ENCODE data around the gene CLASP2. TPM values are rescaled to one million over a fixed set of nuclear protein-coding genes. Genes with fewer than 3 reads are reported as not detected.
"Not testable (repeated sequence)": the region's sequence is repeated elsewhere in the genome, so short reads cannot be mapped to it uniquely, and the experiment has no call there.

Gene CLASP2
- total RNA-seq, 1 donor = 71.8 TPM

DNA sequence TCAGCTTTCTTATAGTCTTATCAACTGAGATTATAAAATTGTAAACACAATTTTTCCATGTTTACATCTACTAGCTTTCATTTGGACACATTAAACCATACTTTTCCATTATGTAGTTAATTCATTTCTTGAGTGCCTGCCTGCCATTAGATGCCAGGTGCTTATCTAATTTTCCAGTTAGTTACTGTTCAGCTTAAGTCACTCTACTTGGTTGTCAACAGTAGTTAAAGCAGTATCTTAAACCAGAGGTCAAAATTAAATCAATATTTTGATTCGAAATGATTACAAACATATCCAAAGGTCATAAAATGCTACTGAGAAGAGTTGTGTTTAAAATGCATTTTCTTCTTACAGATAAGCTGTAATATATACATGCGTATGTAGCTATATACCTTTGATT, 221.6 kb downstream of the CLASP2 start:
- no peak overlapping the region for H3K4me3 ChIP-seq (ENCODE audit: low read length)
- no peaks in the 10 kb centered on the region for H3K4me1 ChIP-seq (ENCODE audit: insufficient read depth, low read length)
- H3K9me3 ChIP-seq (ENCODE audit: low read depth, low read length) = no peaks in the 10 kb centered on the region
- no peaks in the 10 kb centered on the region for H3K27me3 ChIP-seq (ENCODE audit: insufficient read depth, low read length)

DNA sequence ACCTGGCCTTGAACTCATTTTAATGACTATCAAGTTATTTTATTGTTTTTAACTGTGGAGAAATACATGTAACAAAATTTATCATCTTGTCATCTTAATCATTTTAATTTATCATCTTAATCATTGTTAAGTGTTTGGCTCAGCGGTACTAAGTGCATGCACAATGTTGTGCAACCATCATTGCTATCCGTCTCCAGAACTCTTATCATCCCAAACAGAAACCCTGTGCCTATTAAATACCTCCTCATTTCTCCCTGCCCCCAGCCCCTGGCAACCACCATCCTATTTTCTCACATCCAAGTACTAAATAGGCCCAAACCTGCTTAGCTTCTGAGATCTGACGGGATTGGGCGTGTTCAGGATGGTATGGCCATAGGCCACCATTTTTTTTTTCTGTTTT, 226.3 kb downstream of the CLASP2 start:
- H3K27me3 ChIP-seq (ENCODE audit: insufficient read depth, low read length) = no peaks in the 10 kb centered on the region
- H3K4me3 ChIP-seq (ENCODE audit: low read length) = no peak overlapping the region
- H3K9me3 ChIP-seq (ENCODE audit: low read depth, low read length) = no peaks in the 10 kb centered on the region
- H3K4me1 ChIP-seq (ENCODE audit: insufficient read depth, low read length) = no peaks in the 10 kb centered on the region

DNA sequence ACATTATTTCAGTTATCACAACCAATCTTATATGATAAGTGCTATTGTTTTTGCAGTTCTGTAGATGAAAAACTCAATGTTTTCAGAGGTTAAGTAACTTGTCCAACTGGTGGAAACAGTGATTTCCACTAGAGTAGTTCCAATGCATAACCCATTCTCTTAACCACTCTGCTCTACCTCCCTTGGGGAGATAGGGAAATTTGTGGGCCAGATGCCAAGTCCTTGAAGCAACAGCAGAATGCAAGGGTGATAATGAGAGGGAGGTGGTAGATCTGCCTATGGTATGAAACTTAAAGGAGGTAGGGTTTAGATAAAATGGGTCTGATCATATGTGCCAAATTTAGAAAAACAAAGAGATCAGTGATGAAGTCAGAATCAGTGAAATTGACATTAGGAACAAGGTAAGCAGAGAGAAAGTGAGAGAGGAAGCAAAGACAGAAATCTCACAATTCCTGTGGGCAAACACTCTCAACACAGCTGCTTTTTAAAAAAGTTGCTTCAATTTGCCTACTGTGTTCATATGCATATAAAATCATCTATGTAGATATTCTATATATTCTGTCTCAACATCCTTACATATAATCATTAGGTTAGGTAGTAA, 227.3 kb downstream of the CLASP2 start:
- H3K4me1 ChIP-seq (ENCODE audit: insufficient read depth, low read length) = no peaks in the 10 kb centered on the region
- no peak overlapping the region for H3K4me3 ChIP-seq (ENCODE audit: low read length)
- H3K27me3 ChIP-seq (ENCODE audit: insufficient read depth, low read length) = no peaks in the 10 kb centered on the region
- H3K9me3 ChIP-seq (ENCODE audit: low read depth, low read length) = no peaks in the 10 kb centered on the region

DNA sequence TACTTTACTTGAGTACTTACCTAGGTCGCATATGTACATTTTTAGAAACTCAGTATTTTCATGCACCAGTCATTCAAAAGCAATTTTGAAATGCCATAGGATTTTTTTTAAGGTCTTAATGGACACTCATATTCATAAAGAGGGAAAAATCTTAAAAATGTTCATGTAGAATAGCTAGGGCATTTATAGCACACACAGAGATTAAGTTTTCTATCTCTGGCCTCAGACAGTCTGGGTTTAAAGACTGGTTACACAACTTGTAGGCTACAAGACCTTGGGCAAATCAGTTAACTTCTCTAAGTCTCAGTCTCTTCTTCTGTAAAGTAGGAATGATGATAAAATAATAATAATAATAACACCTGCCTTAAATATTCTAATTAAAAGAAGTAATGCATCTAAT, 229.4 kb downstream of the CLASP2 start:
- no peak overlapping the region for H3K4me3 ChIP-seq (ENCODE audit: low read length)
- H3K4me1 ChIP-seq (ENCODE audit: insufficient read depth, low read length) = no peaks in the 10 kb centered on the region
- no peaks in the 10 kb centered on the region for H3K27me3 ChIP-seq (ENCODE audit: insufficient read depth, low read length)
- H3K9me3 ChIP-seq (ENCODE audit: low read depth, low read length) = no peaks in the 10 kb centered on the region

DNA sequence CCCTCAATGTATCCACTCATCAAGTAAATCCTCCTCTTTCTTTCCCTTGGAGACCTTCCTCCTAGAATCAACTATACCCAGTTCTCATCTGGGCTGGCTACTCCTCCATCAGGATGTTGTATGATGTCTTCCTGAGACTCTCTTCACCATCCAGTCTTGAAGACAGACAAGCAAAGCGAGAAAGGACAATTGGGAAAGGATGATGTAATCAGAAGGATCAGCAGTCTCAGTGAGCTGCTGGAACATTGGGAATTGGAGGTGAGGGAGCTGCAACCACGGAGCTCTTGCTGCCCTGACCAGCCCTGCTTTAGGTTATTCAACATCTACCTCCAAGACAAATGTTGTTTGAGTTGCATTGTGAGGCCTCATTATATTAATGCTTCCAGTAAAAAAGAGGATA, 229.8 kb downstream of the CLASP2 start:
- no peak overlapping the region for H3K4me3 ChIP-seq (ENCODE audit: low read length)
- H3K9me3 ChIP-seq (ENCODE audit: low read depth, low read length) = no peaks in the 10 kb centered on the region
- no peaks in the 10 kb centered on the region for H3K4me1 ChIP-seq (ENCODE audit: insufficient read depth, low read length)
- no peaks in the 10 kb centered on the region for H3K27me3 ChIP-seq (ENCODE audit: insufficient read depth, low read length)

DNA sequence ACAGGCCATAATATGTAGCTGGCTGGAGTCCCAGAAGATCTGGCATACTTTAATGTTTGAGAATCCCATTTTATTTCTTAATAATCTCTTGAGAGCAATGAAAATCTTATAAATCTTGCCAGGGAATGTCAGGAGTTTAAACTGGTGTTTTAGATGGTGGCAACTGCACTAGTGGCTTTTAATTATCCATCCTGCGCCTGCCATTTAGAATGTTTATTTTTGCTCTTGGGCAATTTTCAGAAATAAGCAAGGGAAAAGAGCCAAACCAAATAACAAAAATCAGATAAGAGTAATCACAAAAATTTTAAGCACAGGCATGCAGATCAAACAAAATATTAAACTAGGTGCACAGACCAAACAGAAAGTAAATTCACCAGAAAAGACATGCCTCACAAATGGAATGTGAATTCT, 235.9 kb downstream of the CLASP2 start:
- no peaks in the 10 kb centered on the region for H3K4me1 ChIP-seq (ENCODE audit: insufficient read depth, low read length)
- no peak overlapping the region for H3K4me3 ChIP-seq (ENCODE audit: low read length)
- no peaks in the 10 kb centered on the region for H3K27me3 ChIP-seq (ENCODE audit: insufficient read depth, low read length)

DNA sequence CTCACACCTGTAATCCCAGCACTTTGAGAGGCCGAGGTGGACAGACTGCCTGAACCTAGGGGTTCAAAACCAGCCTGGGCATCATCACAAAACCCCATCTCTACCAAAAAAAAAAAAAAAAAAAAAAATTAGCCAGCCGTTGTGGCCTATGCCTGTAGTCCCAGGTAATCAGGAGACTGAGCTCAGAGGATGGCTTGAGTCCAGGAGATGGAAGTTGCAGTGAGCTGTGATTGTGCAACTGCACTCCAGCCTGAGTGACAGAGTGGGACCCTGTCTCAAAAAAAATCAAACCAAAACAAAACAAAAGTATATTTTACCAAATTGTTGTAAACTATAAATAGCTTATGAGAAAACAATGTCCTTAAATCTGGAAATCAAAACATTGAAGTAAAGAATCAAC, 243.2 kb downstream of the CLASP2 start:
- Histone ChIP-seq H3K27me3 (ENCODE audit: insufficient read depth, low read length) (no peaks in the 10 kb centered on the region), H3K4me3 (ENCODE audit: low read length) (no peak overlapping the region), H3K4me1 (ENCODE audit: insufficient read depth, low read length) (no peaks in the 10 kb centered on the region), H3K9me3 (ENCODE audit: low read depth, low read length) (no peaks in the 10 kb centered on the region)

More for the DNA sequence above, 235.9 kb downstream of the CLASP2 start:
- no peaks in the 10 kb centered on the region for H3K9me3 ChIP-seq (ENCODE audit: low read depth, low read length)

DNA sequence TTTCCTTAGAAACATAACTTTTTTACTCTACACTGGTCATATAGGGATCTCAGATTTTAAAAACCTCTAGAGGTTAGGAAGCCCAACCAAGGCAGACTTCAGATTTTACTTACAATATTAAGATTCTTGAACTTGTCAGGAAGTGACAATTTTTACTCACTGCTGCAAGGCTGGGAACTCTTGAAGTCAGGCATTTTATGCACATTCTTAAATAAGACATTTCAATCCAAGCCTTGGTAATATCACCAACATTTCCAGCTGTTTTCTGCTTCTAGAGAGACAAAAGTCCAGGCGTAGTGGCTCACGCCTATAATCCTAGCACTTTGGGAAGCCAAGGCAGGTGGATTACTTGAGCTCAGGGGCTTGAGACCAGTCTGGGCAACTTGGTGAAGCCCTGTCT, 244.2 kb downstream of the CLASP2 start:
- Histone ChIP-seq H3K9me3 (ENCODE audit: low read depth, low read length) (no peaks in the 10 kb centered on the region), H3K27me3 (ENCODE audit: insufficient read depth, low read length) (no peaks in the 10 kb centered on the region), H3K4me1 (ENCODE audit: insufficient read depth, low read length) (no peaks in the 10 kb centered on the region), H3K4me3 (ENCODE audit: low read length) (no peak overlapping the region)

DNA sequence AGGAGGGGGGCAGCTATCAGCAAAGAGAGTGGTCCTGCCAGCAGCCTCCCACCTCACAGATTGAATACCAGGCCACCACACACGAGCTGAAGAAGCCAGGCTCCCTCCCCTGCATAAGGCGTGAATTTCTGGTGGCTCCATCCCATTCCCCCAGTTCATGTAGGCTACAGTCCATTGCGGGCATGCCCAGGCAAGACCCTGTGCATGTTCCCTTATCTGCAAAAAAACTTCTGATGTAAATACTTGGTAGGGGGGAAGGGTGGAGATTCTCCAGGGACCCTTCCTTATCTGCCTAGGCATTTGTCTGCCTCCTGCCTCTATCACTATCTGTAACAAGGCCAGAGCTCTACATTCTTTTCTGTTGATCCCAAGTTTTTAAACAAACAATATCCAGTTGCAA, 250.3 kb downstream of the CLASP2 start:
- no peaks in the 10 kb centered on the region for H3K27me3 ChIP-seq (ENCODE audit: insufficient read depth, low read length)
- H3K4me1 ChIP-seq (ENCODE audit: insufficient read depth, low read length) = no peaks in the 10 kb centered on the region
- H3K9me3 ChIP-seq (ENCODE audit: low read depth, low read length) = no peaks in the 10 kb centered on the region
- no peak overlapping the region for H3K4me3 ChIP-seq (ENCODE audit: low read length)

DNA sequence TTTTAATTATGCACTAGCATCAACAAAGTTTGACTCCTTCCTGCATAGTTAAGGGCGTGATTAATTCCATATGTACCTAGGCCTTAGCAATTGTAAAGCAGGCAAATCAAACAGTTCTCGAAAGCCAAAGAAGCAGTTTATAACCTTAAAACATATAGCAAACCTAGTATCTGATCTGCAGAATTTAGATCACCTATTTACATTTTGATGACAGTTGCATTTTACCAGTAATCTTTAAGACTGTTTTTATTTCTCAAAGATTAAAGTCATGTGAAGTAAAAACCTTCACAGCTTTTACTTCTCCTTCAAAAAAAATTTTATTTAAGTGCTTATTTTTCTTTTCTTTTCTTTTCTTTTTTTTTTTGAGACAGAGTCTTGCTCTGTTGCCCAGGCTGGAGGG, 257.0 kb downstream of the CLASP2 start:
- Histone ChIP-seq H3K4me1 (ENCODE audit: insufficient read depth, low read length) (no peaks in the 10 kb centered on the region), H3K27me3 (ENCODE audit: insufficient read depth, low read length) (no peaks in the 10 kb centered on the region), H3K9me3 (ENCODE audit: low read depth, low read length) (peaks cover 7% of the 10 kb centered on the region), H3K4me3 (ENCODE audit: low read length) (no peak overlapping the region)

DNA sequence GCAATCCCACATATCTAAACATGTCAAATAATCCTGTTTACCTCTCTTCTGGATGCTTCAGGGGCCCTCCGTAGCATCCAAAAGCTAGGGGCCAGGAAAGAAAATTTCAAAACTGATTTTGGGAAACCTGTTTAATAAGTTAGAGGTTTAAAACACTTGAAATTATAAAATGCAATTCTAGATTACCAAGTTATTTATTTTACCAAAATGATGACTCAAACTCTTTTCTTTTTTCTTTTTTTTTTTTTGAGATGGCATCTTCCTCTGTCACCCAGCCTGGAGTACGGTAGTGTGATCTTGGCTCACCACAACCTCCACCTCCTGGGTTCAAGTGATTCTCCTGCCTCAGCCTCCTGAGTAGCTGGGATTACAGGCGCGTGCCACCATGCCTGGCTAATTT, 258.5 kb downstream of the CLASP2 start:
- H3K4me3 ChIP-seq (ENCODE audit: low read length); H3K9me3 ChIP-seq (ENCODE audit: low read depth, low read length); H3K4me1 ChIP-seq (ENCODE audit: insufficient read depth, low read length); H3K27me3 ChIP-seq (ENCODE audit: insufficient read depth, low read length): not testable (repeated sequence)

DNA sequence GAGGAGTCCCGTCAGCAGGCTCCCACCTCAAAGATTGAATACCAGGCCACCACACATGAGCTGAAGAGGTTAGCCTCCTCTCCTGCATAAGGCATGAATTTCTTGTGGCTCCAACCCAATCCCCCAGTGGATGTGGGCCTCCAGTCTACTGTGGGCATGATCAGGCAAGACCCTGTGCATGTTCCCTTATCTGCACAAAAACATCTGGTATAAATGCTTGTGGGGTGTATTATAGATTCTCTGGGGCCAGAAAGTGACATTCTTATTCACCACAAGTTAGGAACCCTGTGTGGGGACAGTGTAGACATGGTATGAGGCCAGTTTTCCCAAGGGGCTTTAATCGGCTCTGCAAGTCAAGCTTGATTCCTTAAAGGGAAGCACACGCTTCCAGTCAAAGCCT, 259.6 kb downstream of the CLASP2 start:
- Histone ChIP-seq H3K4me1 (ENCODE audit: insufficient read depth, low read length) (peaks cover 3% of the 10 kb centered on the region), H3K27me3 (ENCODE audit: insufficient read depth, low read length) (no peaks in the 10 kb centered on the region), H3K4me3 (ENCODE audit: low read length) (no peak overlapping the region), H3K9me3 (ENCODE audit: low read depth, low read length) (peaks cover 7% of the 10 kb centered on the region)

DNA sequence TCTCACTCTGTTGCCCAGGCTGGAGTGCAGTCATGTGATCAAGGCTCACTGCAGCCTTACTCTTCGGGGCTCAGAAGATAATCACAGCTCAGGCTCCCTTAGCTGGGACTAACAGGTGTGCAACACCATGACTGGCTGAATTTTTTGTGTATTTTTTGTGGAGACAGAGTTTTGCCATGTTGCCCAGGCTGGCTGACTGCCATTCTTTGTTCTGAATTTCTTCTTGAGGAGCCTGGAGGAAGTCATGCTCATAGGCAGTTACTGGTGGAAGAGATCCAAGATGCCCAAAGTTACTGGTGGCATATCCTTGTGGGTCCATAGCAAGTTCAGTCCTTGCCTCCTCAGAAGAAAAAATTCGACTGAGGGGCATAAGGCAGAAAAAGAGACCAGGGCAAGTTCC, 261.3 kb downstream of the CLASP2 start:
- Histone ChIP-seq H3K4me3 (ENCODE audit: low read length) (no peak overlapping the region), H3K9me3 (ENCODE audit: low read depth, low read length) (peaks cover 7% of the 10 kb centered on the region), H3K27me3 (ENCODE audit: insufficient read depth, low read length) (no peaks in the 10 kb centered on the region), H3K4me1 (ENCODE audit: insufficient read depth, low read length) (peaks cover 3% of the 10 kb centered on the region)

DNA sequence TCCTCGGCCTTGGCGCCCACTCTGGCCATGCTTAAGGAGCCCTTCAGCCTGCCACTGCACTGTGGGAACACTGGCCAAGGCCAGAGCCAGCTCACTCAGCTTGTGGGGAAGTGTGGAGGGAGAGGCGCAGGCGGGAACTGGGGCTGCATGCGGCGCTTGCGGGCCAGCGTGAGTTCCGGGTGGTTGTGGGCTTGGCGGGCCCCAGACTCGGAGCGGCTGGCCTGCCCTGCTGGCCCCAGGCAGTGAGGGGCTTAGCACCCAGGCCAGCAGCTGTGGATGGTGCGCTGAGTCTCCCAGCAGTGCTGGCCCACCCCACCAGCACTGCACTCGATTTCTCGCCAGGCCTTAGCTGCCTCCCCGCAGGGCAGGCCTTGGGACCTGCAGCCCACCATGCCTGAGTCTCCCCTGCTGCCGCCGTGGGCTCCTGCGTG, 264.7 kb downstream of the CLASP2 start:
- no peaks in the 10 kb centered on the region for H3K9me3 ChIP-seq (ENCODE audit: low read depth, low read length)
- no peak overlapping the region for H3K4me3 ChIP-seq (ENCODE audit: low read length)
- peaks cover 3% of the 10 kb centered on the region for H3K4me1 ChIP-seq (ENCODE audit: insufficient read depth, low read length)
- H3K27me3 ChIP-seq (ENCODE audit: insufficient read depth, low read length) = no peaks in the 10 kb centered on the region

DNA sequence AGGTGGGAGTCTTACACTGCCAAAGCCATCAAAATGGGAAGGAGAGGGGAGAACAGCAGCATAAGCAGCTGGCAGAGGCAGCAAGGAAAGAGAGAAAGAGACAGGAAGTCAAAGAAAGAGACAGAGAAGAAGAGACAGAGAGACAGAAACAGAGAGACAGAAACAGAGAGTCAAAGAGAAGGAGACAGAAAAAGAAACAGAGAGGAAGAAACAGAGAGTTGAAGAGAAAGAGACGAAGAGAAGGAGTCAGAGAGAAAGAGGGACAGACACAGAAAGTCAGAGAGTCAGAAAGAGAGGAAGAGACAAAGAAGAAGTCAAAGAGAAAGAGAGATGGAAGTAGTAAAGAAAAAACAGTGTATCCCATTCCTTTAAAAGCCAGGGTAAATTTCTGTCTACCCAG, 266.1 kb downstream of the CLASP2 start:
- not testable (repeated sequence) for H3K4me3 ChIP-seq (ENCODE audit: low read length); H3K9me3 ChIP-seq (ENCODE audit: low read depth, low read length); H3K27me3 ChIP-seq (ENCODE audit: insufficient read depth, low read length); H3K4me1 ChIP-seq (ENCODE audit: insufficient read depth, low read length)

DNA sequence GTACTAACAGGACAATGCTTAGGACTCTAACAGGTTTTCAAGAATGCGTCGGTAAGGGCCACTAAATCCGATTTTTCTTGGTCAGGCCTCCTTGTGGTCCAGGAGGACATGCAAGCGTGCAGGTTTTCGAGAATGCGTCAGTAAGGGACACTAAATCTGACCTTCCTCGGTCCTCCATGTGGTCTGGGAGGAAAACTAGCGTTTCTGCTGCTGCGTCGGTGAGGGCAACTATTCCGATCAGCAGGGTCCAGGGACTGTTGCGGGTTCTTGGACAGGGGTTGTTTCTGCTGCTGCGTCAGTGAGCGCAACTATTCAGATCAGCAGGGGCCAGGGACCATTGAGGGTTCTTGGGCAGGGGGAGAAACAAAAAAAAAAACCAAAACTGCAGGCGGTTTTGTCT, 270.1 kb downstream of the CLASP2 start:
- Histone ChIP-seq H3K27me3 (ENCODE audit: insufficient read depth, low read length) (no peaks in the 10 kb centered on the region), H3K4me3 (ENCODE audit: low read length) (no peak overlapping the region), H3K4me1 (ENCODE audit: insufficient read depth, low read length) (no peaks in the 10 kb centered on the region)

DNA sequence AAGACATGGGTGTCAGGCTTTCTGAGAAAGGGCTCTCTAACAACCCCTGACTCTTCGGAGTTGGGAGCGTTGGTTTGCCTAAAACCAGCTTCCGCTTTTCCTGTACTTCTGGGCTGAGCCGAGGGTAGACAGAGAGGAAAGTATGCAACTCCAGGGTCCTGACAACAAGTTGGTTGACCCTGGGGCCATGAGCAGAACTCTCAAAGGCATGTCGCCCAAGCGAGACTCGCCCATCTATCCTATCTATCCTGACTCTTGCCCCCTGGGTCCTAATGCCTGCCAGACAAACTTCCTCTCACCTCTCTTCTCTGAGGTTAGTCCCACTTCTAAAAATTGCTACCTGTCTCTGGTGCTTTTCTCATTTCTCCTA, 270.8 kb downstream of the CLASP2 start:
- H3K4me1 ChIP-seq (ENCODE audit: insufficient read depth, low read length); H3K27me3 ChIP-seq (ENCODE audit: insufficient read depth, low read length); H3K9me3 ChIP-seq (ENCODE audit: low read depth, low read length); H3K4me3 ChIP-seq (ENCODE audit: low read length): not testable (repeated sequence)

More for the DNA sequence above, 270.1 kb downstream of the CLASP2 start:
- no peaks in the 10 kb centered on the region for H3K9me3 ChIP-seq (ENCODE audit: low read depth, low read length)

Measured in mononuclear cell (primary cell).